AG10803 (cell line): ENCODE data around the gene CHRNE.

Experiments used
- DNase-seq: peaks from one replicate; pipeline ENCODE4 v3.0.0; 2010; ENCODE audit warnings: low read depth
- H3K4me3 ChIP-seq: 2 replicates; pipeline ENCODE4 v1.5.1; 2011; ENCODE audit warnings: mild to moderate bottlenecking, low read length, control low read depth
- TF ChIP-seq, protein P1 (sequence below): conservative IDR thresholded peaks from 2 replicates; pipeline ENCODE4 v1.5.1; 2011; ENCODE audit warnings: mild to moderate bottlenecking, low read length, control low read depth, inconsistent platforms

Gene CHRNE

DNA sequence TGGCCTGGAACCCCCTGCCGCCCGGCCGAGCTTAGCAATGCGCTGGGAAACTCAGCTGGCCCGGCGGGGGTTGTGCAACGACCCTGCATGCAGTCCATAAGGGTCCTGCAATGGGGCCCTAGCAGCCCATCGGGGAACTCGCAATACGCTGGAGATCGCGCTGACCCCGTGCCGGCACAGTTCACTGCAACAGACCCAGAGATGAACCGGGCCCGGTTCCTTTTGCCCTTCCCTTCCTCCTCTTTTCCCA, 36.6 kb upstream of the CHRNE start:
- TF ChIP-seq, protein P1, sequence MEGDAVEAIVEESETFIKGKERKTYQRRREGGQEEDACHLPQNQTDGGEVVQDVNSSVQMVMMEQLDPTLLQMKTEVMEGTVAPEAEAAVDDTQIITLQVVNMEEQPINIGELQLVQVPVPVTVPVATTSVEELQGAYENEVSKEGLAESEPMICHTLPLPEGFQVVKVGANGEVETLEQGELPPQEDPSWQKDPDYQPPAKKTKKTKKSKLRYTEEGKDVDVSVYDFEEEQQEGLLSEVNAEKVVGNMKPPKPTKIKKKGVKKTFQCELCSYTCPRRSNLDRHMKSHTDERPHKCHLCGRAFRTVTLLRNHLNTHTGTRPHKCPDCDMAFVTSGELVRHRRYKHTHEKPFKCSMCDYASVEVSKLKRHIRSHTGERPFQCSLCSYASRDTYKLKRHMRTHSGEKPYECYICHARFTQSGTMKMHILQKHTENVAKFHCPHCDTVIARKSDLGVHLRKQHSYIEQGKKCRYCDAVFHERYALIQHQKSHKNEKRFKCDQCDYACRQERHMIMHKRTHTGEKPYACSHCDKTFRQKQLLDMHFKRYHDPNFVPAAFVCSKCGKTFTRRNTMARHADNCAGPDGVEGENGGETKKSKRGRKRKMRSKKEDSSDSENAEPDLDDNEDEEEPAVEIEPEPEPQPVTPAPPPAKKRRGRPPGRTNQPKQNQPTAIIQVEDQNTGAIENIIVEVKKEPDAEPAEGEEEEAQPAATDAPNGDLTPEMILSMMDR, result no peak
- no peak for DNase-seq
- H3K4me3 ChIP-seq, result peak overlapping the region; percentile 89

DNA sequence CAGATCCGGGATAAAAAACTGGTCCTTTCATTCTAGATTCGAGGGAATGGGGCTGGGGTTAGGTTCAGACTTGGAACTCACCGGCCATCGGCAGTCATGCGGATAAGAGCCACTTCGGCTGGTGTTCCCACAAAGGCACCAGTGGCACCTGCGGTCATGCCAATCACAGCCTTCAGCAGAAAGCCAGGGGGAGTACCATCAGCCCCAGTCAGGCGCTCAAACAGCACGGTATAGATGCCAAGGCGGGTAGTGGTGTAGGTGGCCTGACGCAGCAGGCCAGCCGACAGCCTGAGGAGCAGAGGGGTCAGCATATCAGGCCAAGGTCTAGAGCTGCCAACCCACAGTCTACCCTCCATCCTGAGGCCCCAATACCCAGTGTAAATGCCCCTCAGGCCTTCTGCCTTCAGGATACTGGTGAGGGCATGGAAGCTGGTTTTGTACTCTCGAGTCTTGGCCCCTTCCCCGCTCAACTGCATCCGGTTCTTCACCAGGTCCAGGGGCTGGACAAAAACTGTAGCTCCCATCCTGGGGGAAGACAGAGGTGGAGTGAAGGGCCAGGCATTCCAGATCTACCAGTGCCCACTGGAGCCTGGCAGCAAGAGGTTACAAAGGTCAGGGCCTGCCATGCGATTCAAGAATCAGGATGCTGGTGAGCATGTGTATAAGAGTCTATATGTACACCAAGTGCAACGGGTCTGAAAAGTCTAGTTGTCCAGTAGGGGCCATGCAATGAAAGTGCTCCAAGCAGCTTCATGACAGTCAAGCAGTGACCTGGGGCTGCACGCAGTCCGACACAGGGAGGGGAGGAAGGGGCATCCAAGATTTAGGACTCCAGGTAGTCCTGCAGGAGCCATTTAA, 36.0 kb upstream of the CHRNE start:
- DNase-seq, result no peak

DNA sequence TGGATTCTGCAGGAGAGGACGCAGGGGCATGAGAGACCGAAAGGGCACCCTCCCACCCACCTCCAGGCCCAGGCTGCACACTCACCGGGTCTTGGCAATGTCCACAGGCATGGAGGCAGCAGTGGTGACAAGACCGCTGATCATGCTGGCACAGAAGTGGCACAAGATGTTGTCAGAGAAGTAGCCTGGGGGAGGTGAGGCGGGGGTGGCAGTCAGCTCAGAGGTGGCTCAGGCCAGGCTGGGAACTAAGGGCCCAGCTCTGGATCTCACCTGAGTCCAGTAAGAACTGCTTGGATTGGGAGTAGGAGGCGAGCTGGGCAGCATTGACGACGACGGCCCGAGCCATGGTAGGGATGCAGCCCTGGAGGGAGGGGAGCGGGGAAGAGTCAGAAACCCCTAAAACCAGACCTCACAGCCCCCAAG, 35.2 kb upstream of the CHRNE start:
- H3K4me3 ChIP-seq, result no peak overlapping the region
- TF ChIP-seq, protein P1, result no peak
- no peak for DNase-seq

More for the DNA sequence above, 36.0 kb upstream of the CHRNE start:
- TF ChIP-seq, protein P1, result no peak; the same call in 1 of the 2 replicates
- peak overlapping the region; percentile 89 for H3K4me3 ChIP-seq

DNA sequence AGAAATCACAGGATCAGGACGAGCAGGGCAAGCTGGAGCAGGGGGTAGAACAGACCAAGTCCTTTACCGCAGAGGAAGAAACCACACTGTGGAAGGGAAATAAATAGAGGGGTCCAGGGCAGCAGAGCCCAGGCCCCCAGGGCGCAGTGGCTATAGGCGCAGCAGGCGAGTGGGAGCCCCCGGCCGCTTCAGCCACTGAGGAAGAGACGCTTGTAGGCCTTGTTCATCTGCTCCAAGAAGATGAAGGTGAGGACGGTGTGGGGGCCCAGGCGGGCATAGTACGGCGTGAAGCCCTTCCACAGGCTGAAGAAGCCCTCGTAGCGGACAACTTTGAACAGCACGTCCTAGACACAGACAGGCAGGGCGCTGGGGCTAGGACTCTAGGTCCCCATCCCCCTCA, 34.7 kb upstream of the CHRNE start:
- no peak overlapping the region for H3K4me3 ChIP-seq
- no peak for DNase-seq
- TF ChIP-seq, protein P1, result no peak

DNA sequence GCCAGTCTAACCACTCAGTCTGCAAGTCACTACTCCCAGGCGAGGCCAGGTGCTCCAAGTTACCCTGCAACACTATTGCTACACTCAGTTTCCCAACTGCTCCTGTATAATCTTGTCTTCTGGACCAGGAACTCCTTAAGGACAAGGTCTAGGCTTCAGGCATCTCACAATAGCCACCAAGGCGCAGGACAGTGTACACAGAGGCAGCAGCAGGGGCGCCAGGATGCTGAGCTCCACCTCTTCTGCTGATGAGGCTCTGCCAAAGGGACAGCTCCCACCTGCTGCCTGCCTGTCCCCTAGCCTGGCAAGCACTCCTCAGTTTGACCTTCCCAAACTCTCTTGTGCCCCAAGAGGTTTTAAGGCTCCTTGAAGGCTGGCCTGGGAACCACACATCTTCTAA, 33.5 kb upstream of the CHRNE start:
- no peak overlapping the region for H3K4me3 ChIP-seq
- DNase-seq, result no peak
- TF ChIP-seq, protein P1, result no peak

DNA sequence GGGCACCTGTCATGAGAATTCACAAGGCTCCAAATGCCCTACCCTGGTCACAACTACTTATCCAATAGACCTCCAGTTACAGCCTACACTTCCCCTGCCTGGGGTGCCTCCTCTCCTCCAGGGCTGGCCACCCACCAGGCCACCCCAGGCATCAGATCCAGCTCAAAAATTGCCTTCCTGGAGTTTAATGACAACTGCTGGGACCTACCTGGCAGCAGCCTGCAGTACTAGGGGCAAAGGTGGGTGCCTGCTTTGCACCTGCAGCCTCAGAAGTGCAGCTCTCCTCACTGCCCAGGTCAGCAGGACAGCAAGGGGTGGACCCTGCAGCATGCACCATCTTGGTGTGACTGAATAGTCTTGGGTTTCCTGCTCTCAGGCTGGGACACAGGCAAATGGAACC, 32.8 kb upstream of the CHRNE start:
- TF ChIP-seq, protein P1, result no peak
- no peak overlapping the region for H3K4me3 ChIP-seq
- DNase-seq, result no peak
